Lower leg skin (tissue), 3 donors: ENCODE measurements around the gene PRXL2B.

ENCODE experiments used
- POLR2A ChIP-seq, 2 donors: fragments of 450-650 bp; IDR thresholded peaks; one replicate each; pipeline ENCODE4 v1.6.1; 2016 to 2017; ENCODE audit warnings: antibody characterized with exemption in 2 of 2, mild to moderate bottlenecking in 1 of 2, moderate library complexity in 1 of 2
- TF ChIP-seq, protein P1 (sequence below), 3 donors: fragments of 450-650 bp; IDR thresholded peaks; one replicate each; pipeline ENCODE4 v1.5.1; 2016; ENCODE audit warnings: antibody characterized with exemption in 3 of 3, mild to moderate bottlenecking in 3 of 3, moderate library complexity in 2 of 3

DNA sequence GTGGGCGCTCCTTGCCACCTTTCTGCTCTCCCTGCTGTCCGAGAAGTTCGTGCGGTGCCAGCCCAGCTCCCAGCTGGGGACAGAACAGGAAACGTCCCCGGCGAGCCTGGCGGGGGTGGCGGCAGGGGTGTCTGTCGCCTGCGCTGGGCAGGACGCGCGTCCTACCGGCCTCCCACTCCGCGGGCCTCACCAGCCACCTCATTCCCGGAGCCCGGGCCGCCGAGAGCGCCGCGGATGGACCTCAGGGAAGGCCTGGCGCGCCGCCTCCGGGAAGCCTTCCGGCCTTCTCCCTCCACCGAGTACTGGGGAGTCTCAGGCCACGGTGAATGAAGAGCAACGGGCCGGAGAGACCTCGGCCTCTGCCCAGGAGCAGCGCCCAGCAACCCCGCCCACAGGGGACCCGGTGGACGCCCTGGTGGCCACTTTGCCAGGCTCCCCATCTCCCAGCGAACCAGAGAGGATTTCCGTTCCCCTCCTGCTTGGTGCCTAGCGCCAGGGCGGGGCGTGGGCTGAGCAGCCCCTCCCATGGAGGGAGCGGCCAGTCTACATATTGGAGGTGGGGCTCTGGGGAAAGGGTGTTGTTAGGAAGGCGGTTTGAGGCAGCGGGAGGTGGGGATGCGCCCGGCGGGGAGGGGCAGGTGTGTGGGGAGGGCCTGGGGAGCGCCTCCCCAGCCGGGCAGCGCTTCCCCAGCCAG is 39.9 kb upstream of the PRXL2B start:
- TF ChIP-seq, protein P1, sequence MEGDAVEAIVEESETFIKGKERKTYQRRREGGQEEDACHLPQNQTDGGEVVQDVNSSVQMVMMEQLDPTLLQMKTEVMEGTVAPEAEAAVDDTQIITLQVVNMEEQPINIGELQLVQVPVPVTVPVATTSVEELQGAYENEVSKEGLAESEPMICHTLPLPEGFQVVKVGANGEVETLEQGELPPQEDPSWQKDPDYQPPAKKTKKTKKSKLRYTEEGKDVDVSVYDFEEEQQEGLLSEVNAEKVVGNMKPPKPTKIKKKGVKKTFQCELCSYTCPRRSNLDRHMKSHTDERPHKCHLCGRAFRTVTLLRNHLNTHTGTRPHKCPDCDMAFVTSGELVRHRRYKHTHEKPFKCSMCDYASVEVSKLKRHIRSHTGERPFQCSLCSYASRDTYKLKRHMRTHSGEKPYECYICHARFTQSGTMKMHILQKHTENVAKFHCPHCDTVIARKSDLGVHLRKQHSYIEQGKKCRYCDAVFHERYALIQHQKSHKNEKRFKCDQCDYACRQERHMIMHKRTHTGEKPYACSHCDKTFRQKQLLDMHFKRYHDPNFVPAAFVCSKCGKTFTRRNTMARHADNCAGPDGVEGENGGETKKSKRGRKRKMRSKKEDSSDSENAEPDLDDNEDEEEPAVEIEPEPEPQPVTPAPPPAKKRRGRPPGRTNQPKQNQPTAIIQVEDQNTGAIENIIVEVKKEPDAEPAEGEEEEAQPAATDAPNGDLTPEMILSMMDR (IDR thresholded peaks at IDR 0.05), result no peak
- no peak for TF ChIP-seq POLR2A (IDR thresholded peaks at IDR 0.05)
